Prostate gland (tissue), 2 donors: ENCODE results near the gene HSPE1.

Experiments used
- CTCF ChIP-seq, 4 experiments: fragments of 200-600 bp in 2 of 4; fragments of 450-650 bp in 2 of 4; sonication (generic) in 2 of 4; IDR thresholded peaks; 1 replicate in 3 of 4; 2 replicates in 1 of 4; pipeline ENCODE4 v1.5.1; 2016 to 2019; ENCODE audit warnings: antibody characterized with exemption in 4 of 4, mild to moderate bottlenecking in 2 of 4, moderate library complexity in 2 of 4
- POLR2A ChIP-seq: fragments of 450-650 bp; IDR thresholded peaks from one replicate; pipeline ENCODE4 v1.6.1; 2016; ENCODE audit warnings: antibody characterized with exemption, mild to moderate bottlenecking
- POLR2AphosphoS5 ChIP-seq: sonication (generic); formaldehyde crosslinking; IDR thresholded peaks from one replicate; pipeline ENCODE4 v1.6.1; 2017; ENCODE audit warnings: antibody characterized with exemption

- TF ChIP-seq POLR2AphosphoS5 = peak; percentile 81
- TF ChIP-seq CTCF (IDR thresholded peaks at IDR 0.05) = no peak
- no peak for TF ChIP-seq POLR2A
Measured at GRCh38 chr2:197502201-197502600, 2.0 kb downstream of the HSPE1 start.
